ENCODE measurements around the gene TRIM17. TPM values are rescaled to one million over a fixed set of nuclear protein-coding genes. Genes with fewer than 3 reads are reported as not detected.

Gene TRIM17
- total and polyA plus RNA-seq, 10 donors, result 0.36 to 7.1 (median 4.7) TPM

DNA sequence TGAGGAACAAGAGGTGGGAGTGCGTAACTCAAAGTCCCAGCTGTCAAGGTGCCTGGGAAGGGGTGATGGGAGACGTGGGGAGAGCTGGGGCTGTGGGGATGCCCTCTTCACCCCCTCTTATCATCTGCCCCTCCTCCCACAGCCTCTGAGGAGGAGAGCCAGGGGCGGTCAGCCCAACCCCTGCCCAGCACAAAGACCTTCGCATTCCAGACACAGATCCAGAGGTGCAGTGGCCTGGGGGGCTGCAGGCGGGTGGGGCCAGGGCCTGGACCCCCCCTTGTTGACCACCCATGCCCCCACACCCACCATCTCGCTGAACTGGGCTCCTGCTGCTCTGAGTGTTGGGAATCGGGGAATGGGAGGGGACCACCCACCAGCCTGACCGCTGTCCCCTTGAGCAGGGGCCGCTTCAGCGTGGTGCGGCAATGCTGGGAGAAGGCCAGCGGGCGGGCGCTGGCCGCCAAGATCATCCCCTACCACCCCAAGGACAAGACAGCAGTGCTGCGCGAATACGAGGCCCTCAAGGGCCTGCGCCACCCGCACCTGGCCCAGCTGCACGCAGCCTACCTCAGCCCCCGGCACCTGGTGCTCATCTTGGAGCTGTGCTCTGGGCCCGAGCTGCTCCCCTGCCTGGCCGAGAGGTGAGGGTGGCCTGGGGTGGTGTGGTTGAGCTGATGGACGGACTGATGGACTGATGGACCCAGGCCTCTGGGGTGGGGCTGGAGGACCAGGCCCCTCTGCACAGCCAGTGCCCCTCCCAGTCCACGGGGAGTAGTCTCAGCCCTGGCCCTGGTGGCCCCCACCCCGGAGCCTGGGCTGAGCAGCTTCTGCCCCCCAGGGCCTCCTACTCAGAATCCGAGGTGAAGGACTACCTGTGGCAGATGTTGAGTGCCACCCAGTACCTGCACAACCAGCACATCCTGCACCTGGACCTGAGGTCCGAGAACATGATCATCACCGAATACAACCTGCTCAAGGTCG lies 39.7 kb downstream of the TRIM17 start:
- peak; percentile 73 for DNase-seq
- Histone ChIP-seq H3K4me3 (no peak overlapping the region), H3K27ac (peak overlapping the region in 3 of 8 donors; percentile 78 to 84 (median 81)), H3K9me3 (no peaks in the 10 kb centered on the region), H3K36me3 (no peaks in the 10 kb centered on the region), H3K27me3 (replicated peaks in 1 of 7) (peaks cover 0 to 34% (median 9%) of the 10 kb centered on the region in 7 donors), H3K4me1 (peaks cover 10 to 66% (median 39%) of the 10 kb centered on the region in 6 donors)
- intact Hi-C loops (cut with DNase I; ENCODE audit: low total_unique reads), result no loop called here
- 89 to 92% (median 92%) methylated on average over 8 to 31 of the region's 31 CpGs for WGBS, 5 donors
- TF ChIP-seq, protein P1, sequence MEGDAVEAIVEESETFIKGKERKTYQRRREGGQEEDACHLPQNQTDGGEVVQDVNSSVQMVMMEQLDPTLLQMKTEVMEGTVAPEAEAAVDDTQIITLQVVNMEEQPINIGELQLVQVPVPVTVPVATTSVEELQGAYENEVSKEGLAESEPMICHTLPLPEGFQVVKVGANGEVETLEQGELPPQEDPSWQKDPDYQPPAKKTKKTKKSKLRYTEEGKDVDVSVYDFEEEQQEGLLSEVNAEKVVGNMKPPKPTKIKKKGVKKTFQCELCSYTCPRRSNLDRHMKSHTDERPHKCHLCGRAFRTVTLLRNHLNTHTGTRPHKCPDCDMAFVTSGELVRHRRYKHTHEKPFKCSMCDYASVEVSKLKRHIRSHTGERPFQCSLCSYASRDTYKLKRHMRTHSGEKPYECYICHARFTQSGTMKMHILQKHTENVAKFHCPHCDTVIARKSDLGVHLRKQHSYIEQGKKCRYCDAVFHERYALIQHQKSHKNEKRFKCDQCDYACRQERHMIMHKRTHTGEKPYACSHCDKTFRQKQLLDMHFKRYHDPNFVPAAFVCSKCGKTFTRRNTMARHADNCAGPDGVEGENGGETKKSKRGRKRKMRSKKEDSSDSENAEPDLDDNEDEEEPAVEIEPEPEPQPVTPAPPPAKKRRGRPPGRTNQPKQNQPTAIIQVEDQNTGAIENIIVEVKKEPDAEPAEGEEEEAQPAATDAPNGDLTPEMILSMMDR (IDR thresholded peaks at IDR 0.05 in 8 of 11, conservative IDR thresholded peaks at IDR 0.05 in 3 of 11), result no peak
- TF ChIP-seq POLR2A (IDR thresholded peaks at IDR 0.05), result no peak

DNA sequence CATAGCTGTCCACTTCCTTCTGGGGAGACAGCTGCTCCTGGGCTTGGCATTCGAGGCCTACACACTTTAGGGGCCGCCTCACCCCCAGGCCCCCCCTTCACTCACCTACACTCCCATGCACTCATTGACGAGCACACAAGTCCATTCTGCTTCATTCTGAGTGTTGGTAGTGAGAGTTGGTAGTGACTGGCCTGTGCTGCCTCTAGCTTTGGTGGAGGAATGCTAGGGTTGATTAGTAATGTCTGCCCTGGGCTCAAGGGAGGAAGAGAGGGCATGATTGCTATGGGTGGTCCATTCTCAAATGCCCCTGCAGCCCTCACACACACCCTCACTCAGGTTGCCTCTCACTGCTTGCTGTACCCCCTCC lies 40.4 kb downstream of the TRIM17 start:
- no peak for DNase-seq
- H3K4me1 ChIP-seq, result peaks cover 10 to 68% (median 39%) of the 10 kb centered on the region in 6 donors
- no peak for TF ChIP-seq POLR2A (IDR thresholded peaks at IDR 0.05)
- H3K36me3 ChIP-seq, result no peaks in the 10 kb centered on the region
- peak overlapping the region in 5 of 8 donors; percentile 14 to 88 (median 81) for H3K27ac ChIP-seq
- H3K4me3 ChIP-seq, result no peak overlapping the region
- 68 to 86% (median 79%) methylated on average over 3 of the region's 3 CpGs for WGBS, 5 donors
- intact Hi-C loops (cut with DNase I; ENCODE audit: low total_unique reads), result no loop called here
- H3K9me3 ChIP-seq, result no peaks in the 10 kb centered on the region
- H3K27me3 ChIP-seq (replicated peaks in 1 of 7), result peaks cover 0 to 34% (median 9%) of the 10 kb centered on the region in 7 donors

DNA sequence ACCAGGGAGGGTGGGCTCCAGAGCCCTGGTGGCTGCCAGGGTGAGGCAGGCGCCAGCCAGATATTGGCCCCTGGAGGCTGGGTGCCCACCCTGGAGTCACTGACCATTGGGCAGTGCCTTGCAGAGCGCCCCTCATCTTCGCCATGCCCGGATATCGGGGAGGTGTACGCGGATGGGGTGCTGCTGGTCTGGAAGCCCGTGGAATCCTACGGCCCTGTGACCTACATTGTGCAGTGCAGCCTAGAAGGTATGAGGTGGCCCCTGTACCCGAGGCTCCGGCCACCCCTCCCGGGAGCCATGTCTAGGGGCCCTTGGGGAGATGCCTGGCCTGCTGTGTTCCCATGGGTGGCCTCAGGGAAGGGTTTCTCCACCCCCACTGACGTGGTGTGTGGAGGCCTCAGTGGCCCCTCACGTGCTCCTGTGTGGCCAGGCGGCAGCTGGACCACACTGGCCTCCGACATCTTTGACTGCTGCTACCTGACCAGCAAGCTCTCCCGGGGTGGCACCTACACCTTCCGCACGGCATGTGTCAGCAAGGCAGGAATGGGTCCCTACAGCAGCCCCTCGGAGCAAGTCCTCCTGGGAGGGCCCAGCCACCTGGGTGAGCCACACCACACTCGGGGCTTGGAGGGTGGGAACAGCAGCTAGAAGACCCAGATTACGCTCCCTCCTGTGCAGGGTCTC lies 40.9 kb downstream of the TRIM17 start:
- H3K4me1 ChIP-seq, result peaks cover 10 to 68% (median 39%) of the 10 kb centered on the region in 6 donors
- 87 to 96% (median 94%) methylated on average over 12 to 22 of the region's 22 CpGs for WGBS, 5 donors
- intact Hi-C loops (cut with DNase I; ENCODE audit: low total_unique reads), result no loop called here
- peaks cover 0 to 34% (median 9%) of the 10 kb centered on the region in 7 donors for H3K27me3 ChIP-seq (replicated peaks in 1 of 7)
- no peaks in the 10 kb centered on the region for H3K9me3 ChIP-seq
- H3K4me3 ChIP-seq, result no peak overlapping the region
- H3K27ac ChIP-seq, result peak overlapping the region; percentile 37 to 88 (median 80)
- TF ChIP-seq, protein P1 (IDR thresholded peaks at IDR 0.05 in 8 of 11, conservative IDR thresholded peaks at IDR 0.05 in 3 of 11), result no peak
- TF ChIP-seq POLR2A (IDR thresholded peaks at IDR 0.05), result no peak
- TF ChIP-seq POLR2AphosphoS5 (IDR thresholded peaks at IDR 0.05), result no peak
- H3K36me3 ChIP-seq, result no peaks in the 10 kb centered on the region
- peak; percentile 76 for DNase-seq

DNA sequence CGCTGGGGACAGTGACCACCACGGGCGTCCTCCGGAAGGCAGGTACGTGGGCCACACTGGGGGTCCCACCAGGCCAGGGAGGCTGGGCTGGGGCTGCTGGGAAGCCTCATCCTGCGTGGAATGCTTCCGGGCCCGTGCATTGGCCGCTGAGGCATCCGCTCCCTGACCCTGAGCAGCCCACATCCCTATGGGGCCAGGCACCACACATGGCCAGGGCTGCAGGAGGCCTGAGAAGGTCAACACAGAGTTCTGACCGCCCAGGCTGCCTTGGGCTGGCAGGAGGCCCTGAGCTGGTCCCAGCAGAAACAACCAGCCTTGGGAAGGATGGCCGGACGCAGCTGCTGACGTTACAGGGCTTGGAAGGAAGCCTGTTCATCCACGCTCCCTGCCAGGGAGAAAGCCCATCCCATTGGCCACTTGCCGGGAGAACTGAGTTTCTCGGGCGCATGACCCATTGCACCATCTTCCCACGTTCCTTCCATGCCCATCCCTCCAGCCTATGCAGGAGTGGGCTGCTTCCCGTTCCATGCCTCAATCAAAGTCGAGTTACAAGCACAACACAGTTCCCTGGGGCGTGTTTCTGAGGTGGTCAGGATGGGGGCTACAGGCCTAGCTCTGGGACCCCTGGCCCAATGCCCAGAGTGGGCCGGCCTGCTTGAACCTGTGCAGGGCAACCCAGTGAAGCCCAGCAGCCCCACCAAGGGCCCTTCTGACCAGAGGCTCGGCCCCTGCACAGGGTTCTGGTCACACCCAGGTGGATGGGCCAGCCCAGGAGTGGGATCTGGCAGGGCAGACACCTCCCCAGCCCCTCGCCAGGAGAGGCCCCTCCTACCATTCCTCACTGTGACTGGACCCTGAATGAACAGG lies 41.7 kb downstream of the TRIM17 start:
- intact Hi-C loops (cut with DNase I; ENCODE audit: low total_unique reads), result no loop called here
- WGBS, 5 donors, result 59 to 70% (median 68%) methylated on average over 15 to 25 of the region's 25 CpGs
- peaks cover 10 to 67% (median 39%) of the 10 kb centered on the region in 6 donors for H3K4me1 ChIP-seq
- H3K9me3 ChIP-seq, result no peaks in the 10 kb centered on the region
- H3K4me3 ChIP-seq, result no peak overlapping the region
- peaks cover 0 to 28% (median 9%) of the 10 kb centered on the region in 7 donors for H3K27me3 ChIP-seq (replicated peaks in 1 of 7)
- peak; percentile 88 for DNase-seq
- H3K36me3 ChIP-seq, result no peaks in the 10 kb centered on the region
- peak overlapping the region; percentile 62 to 88 (median 80) for H3K27ac ChIP-seq
- TF ChIP-seq, protein P1 (IDR thresholded peaks at IDR 0.05 in 8 of 11, conservative IDR thresholded peaks at IDR 0.05 in 3 of 11), result no peak
- peak; percentile 80 to 88 (median 86) for TF ChIP-seq POLR2AphosphoS5 (IDR thresholded peaks at IDR 0.05)
